HepG2 (cell line): ENCODE measurements around the gene STK39. TPM values are rescaled to one million over a fixed set of nuclear protein-coding genes. Genes with fewer than 3 reads are reported as not detected.

Experiments
- CHCHD3 ChIP-seq: sonication (generic); formaldehyde crosslinking; IDR thresholded peaks from 2 replicates; pipeline ENCODE4 v1.8.0; 2022; ENCODE audit warnings: mild to moderate bottlenecking, missing genetic modification reagents, moderate library complexity
- EEA1 ChIP-seq: sonication (generic); formaldehyde crosslinking; IDR thresholded peaks from 2 replicates; pipeline ENCODE4 v1.5.1; 2020; ENCODE audit warnings: mild to moderate bottlenecking, missing genetic modification reagents, borderline replicate concordance
- GLI4 ChIP-seq: sonication (generic); formaldehyde crosslinking; IDR thresholded peaks from 2 replicates; pipeline ENCODE4 v1.5.1; 2020; ENCODE audit warnings: missing genetic modification reagents, mild to moderate bottlenecking, moderate library complexity, borderline replicate concordance
- HNRNPK ChIP-seq: fragments of 200-400 bp; formaldehyde crosslinking; IDR thresholded peaks from 2 replicates; pipeline ENCODE4 v1.6.1; 2018; ENCODE audit warnings: low read length, low read depth, moderate library complexity, mild to moderate bottlenecking; ENCODE audit not compliant: poor library complexity, severe bottlenecking
- NR1H2 ChIP-seq: sonication (generic); formaldehyde crosslinking; IDR thresholded peaks from 2 replicates; pipeline ENCODE4 v1.8.1; 2022; ENCODE audit warnings: low read depth, missing genetic modification reagents, borderline replicate concordance
- SOX6 ChIP-seq, 2 experiments: fragments of 450-650 bp in 1 of 2; sonication (generic) in 1 of 2; formaldehyde crosslinking in 1 of 2; IDR thresholded peaks; 2 replicates each; pipeline versions ENCODE4 v1.4.0 to v1.6.1; 2017 to 2020; ENCODE audit warnings: antibody characterized with exemption in 1 of 2, mild to moderate bottlenecking in 1 of 2, missing genetic modification reagents in 1 of 2
- TCF7 ChIP-seq: sonication (generic); IDR thresholded peaks from 2 replicates; pipeline ENCODE4 v1.6.1; 2016; ENCODE audit warnings: antibody characterized with exemption, low read depth
- ZFP36L2 ChIP-seq: sonication (generic); formaldehyde crosslinking; IDR thresholded peaks from 2 replicates; pipeline ENCODE4 v1.4.0; 2020; ENCODE audit warnings: missing genetic modification reagents
- ZNF350 ChIP-seq: sonication (generic); formaldehyde crosslinking; IDR thresholded peaks from 2 replicates; pipeline ENCODE4 v1.4.0; 2020; ENCODE audit warnings: mild to moderate bottlenecking, low read depth, missing genetic modification reagents, borderline replicate concordance
- ZNF652 ChIP-seq: IDR thresholded peaks from 2 replicates; pipeline ENCODE4 v1.6.1; 2016; ENCODE audit warnings: low read depth, borderline replicate concordance
- ZNF670 ChIP-seq: sonication (generic); formaldehyde crosslinking; IDR thresholded peaks from 2 replicates; pipeline ENCODE4 v1.8.0; 2022; ENCODE audit warnings: mild to moderate bottlenecking, missing genetic modification reagents, borderline replicate concordance
- ZNF777 ChIP-seq: sonication (generic); formaldehyde crosslinking; IDR thresholded peaks from 2 replicates; pipeline ENCODE4 v1.4.0; 2020; ENCODE audit warnings: missing genetic modification reagents
- polyA plus RNA-seq, 8 experiments: library from polyadenylated mRNA; depleted of rRNA in 3 of 8; stranded (reverse) in 7 of 8; unstranded in 1 of 8; fragments of >200 nt; fragmentation: Illumina TruSeq in 4 of 8; extraction: Trizol in 4 of 8; gene quantifications; 2 replicates each; pipeline versions ENCODE4 v1.2.1 to v1.2.3, GENCODE V29; 2011 to 2016; ENCODE audit warnings: low read depth in 4 of 8, missing spikeins in 1 of 8, mixed read lengths in 1 of 8; ENCODE audit not compliant: insufficient read depth in 1 of 8
- total RNA-seq, 5 experiments: library from RNA; depleted of rRNA; stranded (reverse); fragments of >200 nt; fragmentation: Illumina TruSeq; extraction: Trizol; gene quantifications; 2 replicates each; pipeline ENCODE4 v1.2.3, GENCODE V29; 2016; ENCODE audit warnings: low read depth in 1 of 5
- TF ChIP-seq, protein P1 (sequence below): sonication (generic); formaldehyde crosslinking; IDR thresholded peaks from 2 replicates; pipeline ENCODE4 v1.9.0; 2021; ENCODE audit warnings: missing genetic modification reagents, borderline replicate concordance
- TF ChIP-seq, protein P2 (sequence below): sonication (generic); formaldehyde crosslinking; IDR thresholded peaks from 2 replicates; pipeline ENCODE4 v1.4.0; 2020; ENCODE audit warnings: missing genetic modification reagents, borderline replicate concordance
- TF ChIP-seq, protein P3 (sequence below): IDR thresholded peaks from 2 replicates; pipeline ENCODE4 v1.6.1; 2016; ENCODE audit warnings: mild to moderate bottlenecking, missing biosample characterization, missing genetic modification reagents
- TF ChIP-seq, protein P4 (sequence below): sonication (generic); formaldehyde crosslinking; IDR thresholded peaks from 2 replicates; pipeline ENCODE4 v1.9.0; 2022; ENCODE audit warnings: low read depth, missing genetic modification reagents
- TF ChIP-seq, protein P5 (sequence below): IDR thresholded peaks from 2 replicates; pipeline ENCODE4 v1.6.1; 2016; ENCODE audit warnings: mild to moderate bottlenecking
- TF ChIP-seq, protein P6 (sequence below): IDR thresholded peaks from 2 replicates; pipeline ENCODE4 v1.6.1; 2016; ENCODE audit warnings: low read depth, borderline replicate concordance

The STK39 gene
- total and polyA plus RNA-seq, 2 of the 13 experiments (the other 11 are each of a cell fraction or from before 2014, with no cell fraction given) = 27.3 to 38.4 TPM

DNA sequence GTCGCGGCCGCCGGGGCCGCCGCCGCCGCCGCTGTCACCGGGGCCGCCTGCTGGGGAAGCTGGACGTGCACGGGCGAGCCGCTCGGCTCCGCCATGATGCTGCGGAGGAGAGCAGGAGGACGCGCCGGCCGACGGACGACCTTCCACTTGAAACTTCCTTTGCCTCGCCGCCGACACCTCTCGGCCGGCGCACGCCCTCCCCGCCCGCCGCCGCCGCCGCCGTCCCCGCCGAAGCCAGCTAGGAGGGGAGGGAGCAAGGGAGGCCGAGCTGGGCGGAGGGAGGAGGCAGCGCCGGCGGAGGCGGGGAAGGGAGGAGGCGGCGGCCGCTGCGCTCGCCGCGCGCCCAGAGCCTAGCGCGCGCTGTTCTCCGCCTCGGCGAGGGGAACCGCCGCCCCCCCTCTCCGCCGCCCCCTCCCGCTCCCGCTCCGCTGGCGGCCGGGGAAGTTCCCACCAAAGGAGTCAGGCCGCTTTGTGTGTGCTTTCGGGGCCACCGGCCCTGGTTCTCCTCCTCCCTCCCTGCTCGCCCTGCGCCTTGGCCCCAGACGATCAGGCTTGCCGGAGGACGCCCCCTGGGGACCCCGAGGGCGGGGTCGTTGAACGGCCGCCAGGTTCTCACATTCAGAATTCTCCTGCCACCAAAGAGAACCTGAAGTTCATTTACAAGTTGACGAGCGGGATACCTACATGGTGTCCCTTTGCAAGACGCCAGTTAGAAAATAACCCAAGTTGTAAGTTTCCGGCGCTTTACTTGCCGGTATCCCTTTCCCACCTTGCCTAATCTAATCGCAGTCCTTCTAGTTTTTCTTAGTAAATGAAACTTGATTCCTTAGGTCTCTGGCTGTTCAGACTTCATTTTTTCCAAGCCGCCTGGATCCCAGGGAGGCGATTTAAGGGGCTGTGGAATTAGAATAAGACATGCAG, at the start of gene STK39 (continued):
- TF ChIP-seq ZNF350 = peak; percentile 76; the same call in 1 of the 2 replicates
- TF ChIP-seq NR1H2 = no peak; the same call in 1 of the 2 replicates
- TF ChIP-seq, protein P1, sequence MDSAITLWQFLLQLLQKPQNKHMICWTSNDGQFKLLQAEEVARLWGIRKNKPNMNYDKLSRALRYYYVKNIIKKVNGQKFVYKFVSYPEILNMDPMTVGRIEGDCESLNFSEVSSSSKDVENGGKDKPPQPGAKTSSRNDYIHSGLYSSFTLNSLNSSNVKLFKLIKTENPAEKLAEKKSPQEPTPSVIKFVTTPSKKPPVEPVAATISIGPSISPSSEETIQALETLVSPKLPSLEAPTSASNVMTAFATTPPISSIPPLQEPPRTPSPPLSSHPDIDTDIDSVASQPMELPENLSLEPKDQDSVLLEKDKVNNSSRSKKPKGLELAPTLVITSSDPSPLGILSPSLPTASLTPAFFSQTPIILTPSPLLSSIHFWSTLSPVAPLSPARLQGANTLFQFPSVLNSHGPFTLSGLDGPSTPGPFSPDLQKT (CRISPR knock-in tag) = no peak
- TF ChIP-seq, protein P2, sequence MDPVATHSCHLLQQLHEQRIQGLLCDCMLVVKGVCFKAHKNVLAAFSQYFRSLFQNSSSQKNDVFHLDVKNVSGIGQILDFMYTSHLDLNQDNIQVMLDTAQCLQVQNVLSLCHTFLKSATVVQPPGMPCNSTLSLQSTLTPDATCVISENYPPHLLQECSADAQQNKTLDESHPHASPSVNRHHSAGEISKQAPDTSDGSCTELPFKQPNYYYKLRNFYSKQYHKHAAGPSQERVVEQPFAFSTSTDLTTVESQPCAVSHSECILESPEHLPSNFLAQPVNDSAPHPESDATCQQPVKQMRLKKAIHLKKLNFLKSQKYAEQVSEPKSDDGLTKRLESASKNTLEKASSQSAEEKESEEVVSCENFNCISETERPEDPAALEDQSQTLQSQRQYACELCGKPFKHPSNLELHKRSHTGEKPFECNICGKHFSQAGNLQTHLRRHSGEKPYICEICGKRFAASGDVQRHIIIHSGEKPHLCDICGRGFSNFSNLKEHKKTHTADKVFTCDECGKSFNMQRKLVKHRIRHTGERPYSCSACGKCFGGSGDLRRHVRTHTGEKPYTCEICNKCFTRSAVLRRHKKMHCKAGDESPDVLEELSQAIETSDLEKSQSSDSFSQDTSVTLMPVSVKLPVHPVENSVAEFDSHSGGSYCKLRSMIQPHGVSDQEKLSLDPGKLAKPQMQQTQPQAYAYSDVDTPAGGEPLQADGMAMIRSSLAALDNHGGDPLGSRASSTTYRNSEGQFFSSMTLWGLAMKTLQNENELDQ (CRISPR knock-in tag) = no peak
- TF ChIP-seq EEA1 (CRISPR knock-in tag) = 0 out of 2 replicates have a peak, but pooled peaks have one; percentile 41
- 0 out of 2 replicates have a peak, but pooled peaks have one; percentile 19 for TF ChIP-seq ZNF652 (CRISPR knock-in tag)
- peak; percentile 59 for TF ChIP-seq HNRNPK
- no peak for TF ChIP-seq ZFP36L2 (CRISPR knock-in tag)
- TF ChIP-seq, protein P3, sequence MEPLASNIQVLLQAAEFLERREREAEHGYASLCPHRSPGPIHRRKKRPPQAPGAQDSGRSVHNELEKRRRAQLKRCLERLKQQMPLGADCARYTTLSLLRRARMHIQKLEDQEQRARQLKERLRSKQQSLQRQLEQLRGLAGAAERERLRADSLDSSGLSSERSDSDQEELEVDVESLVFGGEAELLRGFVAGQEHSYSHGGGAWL (CRISPR knock-in tag) = peak; percentile 85; the same call in 1 of the 2 replicates
- no peak; the same call in 1 of the 2 replicates for TF ChIP-seq GLI4 (CRISPR knock-in tag)
- TF ChIP-seq, protein P4, sequence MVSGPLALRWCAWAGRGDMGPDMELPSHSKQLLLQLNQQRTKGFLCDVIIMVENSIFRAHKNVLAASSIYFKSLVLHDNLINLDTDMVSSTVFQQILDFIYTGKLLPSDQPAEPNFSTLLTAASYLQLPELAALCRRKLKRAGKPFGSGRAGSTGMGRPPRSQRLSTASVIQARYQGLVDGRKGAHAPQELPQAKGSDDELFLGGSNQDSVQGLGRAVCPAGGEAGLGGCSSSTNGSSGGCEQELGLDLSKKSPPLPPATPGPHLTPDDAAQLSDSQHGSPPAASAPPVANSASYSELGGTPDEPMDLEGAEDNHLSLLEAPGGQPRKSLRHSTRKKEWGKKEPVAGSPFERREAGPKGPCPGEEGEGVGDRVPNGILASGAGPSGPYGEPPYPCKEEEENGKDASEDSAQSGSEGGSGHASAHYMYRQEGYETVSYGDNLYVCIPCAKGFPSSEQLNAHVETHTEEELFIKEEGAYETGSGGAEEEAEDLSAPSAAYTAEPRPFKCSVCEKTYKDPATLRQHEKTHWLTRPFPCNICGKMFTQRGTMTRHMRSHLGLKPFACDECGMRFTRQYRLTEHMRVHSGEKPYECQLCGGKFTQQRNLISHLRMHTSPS = 0 out of 2 replicates have a peak, but pooled peaks have one; percentile 37
- no peak for TF ChIP-seq SOX6 (IDR thresholded peaks at IDR 0.05)
- peak; percentile 73 for TF ChIP-seq SOX6 (CRISPR knock-in tag; IDR thresholded peaks at IDR 0.05)
- TF ChIP-seq ZNF777 (CRISPR knock-in tag) = peak; percentile 76
- TF ChIP-seq CHCHD3 (CRISPR knock-in tag) = no peak
- TF ChIP-seq, protein P5, sequence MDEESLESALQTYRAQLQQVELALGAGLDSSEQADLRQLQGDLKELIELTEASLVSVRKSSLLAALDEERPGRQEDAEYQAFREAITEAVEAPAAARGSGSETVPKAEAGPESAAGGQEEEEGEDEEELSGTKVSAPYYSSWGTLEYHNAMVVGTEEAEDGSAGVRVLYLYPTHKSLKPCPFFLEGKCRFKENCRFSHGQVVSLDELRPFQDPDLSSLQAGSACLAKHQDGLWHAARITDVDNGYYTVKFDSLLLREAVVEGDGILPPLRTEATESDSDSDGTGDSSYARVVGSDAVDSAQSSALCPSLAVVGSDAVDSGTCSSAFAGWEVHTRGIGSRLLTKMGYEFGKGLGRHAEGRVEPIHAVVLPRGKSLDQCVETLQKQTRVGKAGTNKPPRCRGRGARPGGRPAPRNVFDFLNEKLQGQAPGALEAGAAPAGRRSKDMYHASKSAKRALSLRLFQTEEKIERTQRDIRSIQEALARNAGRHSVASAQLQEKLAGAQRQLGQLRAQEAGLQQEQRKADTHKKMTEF (CRISPR knock-in tag) = peak; percentile 71
- TF ChIP-seq ZNF670 (CRISPR knock-in tag) = no peak
- TF ChIP-seq TCF7 = peak; percentile 35; the same call in 1 of the 2 replicates
- TF ChIP-seq, protein P6, sequence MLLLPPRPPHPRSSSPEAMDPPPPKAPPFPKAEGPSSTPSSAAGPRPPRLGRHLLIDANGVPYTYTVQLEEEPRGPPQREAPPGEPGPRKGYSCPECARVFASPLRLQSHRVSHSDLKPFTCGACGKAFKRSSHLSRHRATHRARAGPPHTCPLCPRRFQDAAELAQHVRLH (CRISPR knock-in tag) = peak; percentile 78; the same call in 1 of the 2 replicates
